AG09319 (cell line): ENCODE data around the gene BATF2.
"Not testable (repeated sequence)": the region's sequence is repeated elsewhere in the genome, so short reads cannot be mapped to it uniquely, and the experiment has no call there.

Experiments
- DNase-seq: peaks from one replicate; pipeline ENCODE4 v3.0.0-alpha.2; 2010; ENCODE audit warnings: low read depth; ENCODE audit errors: extremely low read depth
- CTCF ChIP-seq: IDR thresholded peaks from 2 replicates; pipeline ENCODE4 v1.5.1; 2011; ENCODE audit warnings: low read depth, mild to moderate bottlenecking, inconsistent platforms, low read length, moderate library complexity

The BATF2 gene

GRCh38 chr11:65036931-65037330 is 40.2 kb upstream of the BATF2 start:
- DNase-seq: no peak
- no peak for TF ChIP-seq CTCF

- no peak for TF ChIP-seq CTCF
- DNase-seq: no peak
These were observed 38.8 kb upstream of the BATF2 start for GRCh38 chr11:65035579-65035978.

GRCh38 chr11:65034423-65034822 is 37.7 kb upstream of the BATF2 start:
- DNase-seq: no peak
- no peak for TF ChIP-seq CTCF

- no peak for TF ChIP-seq CTCF
- DNase-seq: no peak
These were observed 35.4 kb upstream of the BATF2 start for GRCh38 chr11:65032216-65032615.

- peak; percentile 60 for TF ChIP-seq CTCF
These were observed 30.7 kb upstream of the BATF2 start, which contains the start of gene SNX15 for GRCh38 chr11:65027213-65028067. Gene SNX15 (plus strand): TSS chr11:65027439. CDS start chr11:65027538, 99 bp downstream.

GRCh38 chr11:65026810-65027209 is 30.0 kb upstream of the BATF2 start:
- no peak for TF ChIP-seq CTCF
- no peak for DNase-seq

More at GRCh38 chr11:65027213-65028067, 30.7 kb upstream of the BATF2 start, which contains the start of gene SNX15:
- DNase-seq: peak; percentile 91

GRCh38 chr11:65023502-65023901 is 26.7 kb upstream of the BATF2 start:
- DNase-seq: not testable (repeated sequence)
